SIG-M5 treated with dmso at 0.1 percent for 504 hours (cell line): ENCODE results near the gene GABPB1.

Experiments
- DNase-seq: peaks from one replicate; lab custom pipeline; 2025; ENCODE audit not compliant: unreplicated experiment; lab: John Stamatoyannopoulos, UW

Gene GABPB1

GRCh38 chr15:50280271-50280670 lies 74.7 kb downstream of the GABPB1 start:
- DNase-seq, result no peak

GRCh38 chr15:50278496-50278895 lies 76.5 kb downstream of the GABPB1 start:
- DNase-seq, result peak; percentile 47

- no peak for DNase-seq
Measured at GRCh38 chr15:50277370-50277769, 77.6 kb downstream of the GABPB1 start.

GRCh38 chr15:50275908-50276307 lies 79.1 kb downstream of the GABPB1 start:
- DNase-seq, result no peak

- no peak for DNase-seq
Measured at GRCh38 chr15:50275091-50275490, 79.9 kb downstream of the GABPB1 start.

GRCh38 chr15:50267577-50267976 lies 87.4 kb downstream of the GABPB1 start:
- DNase-seq, result no peak

- no peak for DNase-seq
Measured at GRCh38 chr15:50265620-50266019, 89.4 kb downstream of the GABPB1 start, which contains the start of gene HDC. HDC (minus strand) TSS chr15:50265726; CDS start chr15:50265623, 103 bp downstream.

- DNase-seq, result no peak
Measured at GRCh38 chr15:50262533-50262932, 92.5 kb downstream of the GABPB1 start.

- no peak for DNase-seq
Measured at GRCh38 chr15:50261981-50262380, 93.0 kb downstream of the GABPB1 start.

- DNase-seq, result no peak
Measured at GRCh38 chr15:50260969-50261496, 94.0 kb downstream of the GABPB1 start.

- no peak for DNase-seq
Measured at GRCh38 chr15:50259276-50259675, 95.7 kb downstream of the GABPB1 start.

- DNase-seq, result peak; percentile 82
Measured at GRCh38 chr15:50257924-50258323, 97.1 kb downstream of the GABPB1 start.

- no peak for DNase-seq
Measured at GRCh38 chr15:50257332-50257731, 97.7 kb downstream of the GABPB1 start.

GRCh38 chr15:50256188-50257041 lies 98.6 kb downstream of the GABPB1 start:
- peak; percentile 53 for DNase-seq

- no peak for DNase-seq
Measured at GRCh38 chr15:50252556-50252955, 102.4 kb downstream of the GABPB1 start.

GRCh38 chr15:50251638-50252182 lies 103.3 kb downstream of the GABPB1 start:
- no peak for DNase-seq

GRCh38 chr15:50250760-50251394 lies 104.1 kb downstream of the GABPB1 start:
- no peak for DNase-seq

- DNase-seq, result no peak
Measured at GRCh38 chr15:50249704-50250103, 105.3 kb downstream of the GABPB1 start.

GRCh38 chr15:50248994-50249582 lies 105.9 kb downstream of the GABPB1 start:
- no peak for DNase-seq

- peak; percentile 67 for DNase-seq
Measured at GRCh38 chr15:50247819-50248655, 107.0 kb downstream of the GABPB1 start.
